PFSK-1 (cell line): Measurements from ENCODE around the gene RAD1. TPM values are rescaled to one million over a fixed set of nuclear protein-coding genes. Genes with fewer than 3 reads are reported as not detected.

Experiments
- FOXP2 ChIP-seq: optimal IDR thresholded peaks from 2 replicates; pipeline ENCODE3; 2011; ENCODE audit warnings: borderline replicate concordance, control low read depth, inconsistent platforms; ENCODE audit not compliant: insufficient read depth; ENCODE audit errors: extremely low read length, extremely low read depth
- POLR2AphosphoS5 ChIP-seq: IDR thresholded peaks from 2 replicates; pipeline ENCODE4 v1.6.1; 2012; ENCODE audit warnings: low read depth, mild to moderate bottlenecking, control low read depth, low read length, moderate library complexity
- SIN3A ChIP-seq: IDR thresholded peaks from 2 replicates; pipeline ENCODE4 v1.6.1; 2012; ENCODE audit warnings: mild to moderate bottlenecking, low read length, moderate library complexity, borderline replicate concordance; ENCODE audit not compliant: insufficient read depth
- TAF1 ChIP-seq: IDR thresholded peaks from 2 replicates; pipeline ENCODE4 v1.6.1; 2012; ENCODE audit warnings: low read length, control low read depth, borderline replicate concordance; ENCODE audit not compliant: insufficient read depth
- polyA plus RNA-seq: library from polyadenylated mRNA; unstranded; fragments of >200 nt; gene quantifications from one replicate; pipeline ENCODE4 v1.2.1, GENCODE V29; 2012; ENCODE audit warnings: low read depth, missing spikeins; ENCODE audit not compliant: insufficient read length
- TF ChIP-seq, protein P1 (sequence below), 2 experiments: IDR thresholded peaks; 2 replicates each; pipeline versions ENCODE4 v1.6.1 to v1.8.0; 2011 to 2012; ENCODE audit warnings: low read depth in 2 of 2, low read length in 2 of 2, control low read depth in 1 of 2, inconsistent platforms in 1 of 2, mild to moderate bottlenecking in 1 of 2, moderate library complexity in 1 of 2; ENCODE audit not compliant: insufficient read depth in 1 of 2

Gene RAD1
- polyA plus RNA-seq, result 19.5 TPM

GRCh38 chr5:34915139-34915855 lies at the start of gene RAD1, which contains the start of gene BRIX1:
RAD1 (minus strand) TSS chr5:34915504; CDS start chr5:34914892, 612 bp downstream.
BRIX1 (plus strand) TSS chr5:34915711; CDS start chr5:34915739, 28 bp downstream.
- TF ChIP-seq SIN3A, result peak; percentile 77; the same call in 1 of the 2 replicates
- peak; percentile 80 for TF ChIP-seq POLR2AphosphoS5
- TF ChIP-seq, protein P1, sequence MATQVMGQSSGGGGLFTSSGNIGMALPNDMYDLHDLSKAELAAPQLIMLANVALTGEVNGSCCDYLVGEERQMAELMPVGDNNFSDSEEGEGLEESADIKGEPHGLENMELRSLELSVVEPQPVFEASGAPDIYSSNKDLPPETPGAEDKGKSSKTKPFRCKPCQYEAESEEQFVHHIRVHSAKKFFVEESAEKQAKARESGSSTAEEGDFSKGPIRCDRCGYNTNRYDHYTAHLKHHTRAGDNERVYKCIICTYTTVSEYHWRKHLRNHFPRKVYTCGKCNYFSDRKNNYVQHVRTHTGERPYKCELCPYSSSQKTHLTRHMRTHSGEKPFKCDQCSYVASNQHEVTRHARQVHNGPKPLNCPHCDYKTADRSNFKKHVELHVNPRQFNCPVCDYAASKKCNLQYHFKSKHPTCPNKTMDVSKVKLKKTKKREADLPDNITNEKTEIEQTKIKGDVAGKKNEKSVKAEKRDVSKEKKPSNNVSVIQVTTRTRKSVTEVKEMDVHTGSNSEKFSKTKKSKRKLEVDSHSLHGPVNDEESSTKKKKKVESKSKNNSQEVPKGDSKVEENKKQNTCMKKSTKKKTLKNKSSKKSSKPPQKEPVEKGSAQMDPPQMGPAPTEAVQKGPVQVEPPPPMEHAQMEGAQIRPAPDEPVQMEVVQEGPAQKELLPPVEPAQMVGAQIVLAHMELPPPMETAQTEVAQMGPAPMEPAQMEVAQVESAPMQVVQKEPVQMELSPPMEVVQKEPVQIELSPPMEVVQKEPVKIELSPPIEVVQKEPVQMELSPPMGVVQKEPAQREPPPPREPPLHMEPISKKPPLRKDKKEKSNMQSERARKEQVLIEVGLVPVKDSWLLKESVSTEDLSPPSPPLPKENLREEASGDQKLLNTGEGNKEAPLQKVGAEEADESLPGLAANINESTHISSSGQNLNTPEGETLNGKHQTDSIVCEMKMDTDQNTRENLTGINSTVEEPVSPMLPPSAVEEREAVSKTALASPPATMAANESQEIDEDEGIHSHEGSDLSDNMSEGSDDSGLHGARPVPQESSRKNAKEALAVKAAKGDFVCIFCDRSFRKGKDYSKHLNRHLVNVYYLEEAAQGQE (IDR thresholded peaks at IDR 0.05; ENCODE audit: insufficient read depth in 1 of 2, low read depth in 2 of 2, low read length in 2 of 2), result 0 out of 4 replicates have a peak, but pooled peaks have one; percentile 27 to 35
- TF ChIP-seq FOXP2, result peak; percentile 92
- TF ChIP-seq TAF1, result peak; percentile 96

DNA sequence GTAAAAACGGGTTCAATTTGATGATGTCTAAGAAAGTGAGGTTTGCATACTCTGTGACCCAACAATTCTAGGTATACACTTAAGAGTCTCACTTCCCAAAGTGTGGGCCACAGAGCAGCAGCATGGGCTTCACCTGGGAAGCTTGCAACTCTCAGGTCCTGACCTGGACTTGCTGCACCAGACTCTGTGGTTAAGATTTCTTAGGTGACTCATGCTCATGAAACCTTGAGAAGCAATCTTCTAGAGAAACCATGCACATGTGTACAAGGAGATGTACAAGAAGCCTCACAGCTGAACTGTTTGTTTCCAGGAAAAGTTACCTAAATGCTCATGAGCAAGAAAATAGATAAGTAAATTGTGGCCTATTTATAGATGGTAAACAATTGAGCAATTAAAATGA lies 44.0 kb upstream of the RAD1 start:
- TF ChIP-seq TAF1, result no peak
- TF ChIP-seq SIN3A, result no peak
- TF ChIP-seq, protein P1 (IDR thresholded peaks at IDR 0.05; ENCODE audit: insufficient read depth in 1 of 2, low read depth in 2 of 2, low read length in 2 of 2), result no peak
- TF ChIP-seq POLR2AphosphoS5, result no peak
- no peak for TF ChIP-seq FOXP2

- TF ChIP-seq FOXP2 (no peak), TAF1 (no peak), POLR2AphosphoS5 (no peak), SIN3A (no peak)
- TF ChIP-seq, protein P1 (IDR thresholded peaks at IDR 0.05; ENCODE audit: insufficient read depth in 1 of 2, low read depth in 2 of 2, low read length in 2 of 2), result no peak
Measured at GRCh38 chr5:34957857-34958690, 42.8 kb upstream of the RAD1 start.

DNA sequence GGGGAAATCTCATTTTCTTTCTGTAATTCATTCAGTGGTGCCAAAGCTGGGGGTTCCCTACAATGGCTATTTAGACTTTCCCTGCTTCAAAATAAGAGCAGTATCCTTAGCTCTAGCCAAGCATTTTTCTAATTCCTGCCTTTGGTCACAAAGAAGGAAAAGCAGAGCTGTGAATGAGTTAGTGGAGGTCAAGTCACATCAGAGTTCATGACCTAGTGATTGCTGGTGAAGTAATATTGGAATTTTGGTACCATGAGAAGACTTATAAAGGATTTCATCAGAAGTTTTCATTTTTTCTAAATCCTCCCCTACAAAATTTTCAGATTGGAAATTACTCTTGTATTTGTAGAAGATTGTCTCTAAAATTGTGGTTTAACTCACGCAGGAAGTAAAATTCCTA lies 42.0 kb upstream of the RAD1 start:
- TF ChIP-seq POLR2AphosphoS5, result no peak
- TF ChIP-seq SIN3A, result no peak
- no peak for TF ChIP-seq FOXP2
- TF ChIP-seq, protein P1 (IDR thresholded peaks at IDR 0.05; ENCODE audit: insufficient read depth in 1 of 2, low read depth in 2 of 2, low read length in 2 of 2), result no peak
- TF ChIP-seq TAF1, result no peak
